HG03457 (cell line): Measurements from ENCODE around the gene ZNF618.

Experiments used
- ATAC-seq: cut with Tn5 transposase; IDR thresholded peaks from one replicate; pipeline ENCODE4 v1.9.1; 2021; ENCODE audit warnings: moderate number of reproducible peaks; ENCODE audit not compliant: unreplicated experiment

The ZNF618 gene

DNA sequence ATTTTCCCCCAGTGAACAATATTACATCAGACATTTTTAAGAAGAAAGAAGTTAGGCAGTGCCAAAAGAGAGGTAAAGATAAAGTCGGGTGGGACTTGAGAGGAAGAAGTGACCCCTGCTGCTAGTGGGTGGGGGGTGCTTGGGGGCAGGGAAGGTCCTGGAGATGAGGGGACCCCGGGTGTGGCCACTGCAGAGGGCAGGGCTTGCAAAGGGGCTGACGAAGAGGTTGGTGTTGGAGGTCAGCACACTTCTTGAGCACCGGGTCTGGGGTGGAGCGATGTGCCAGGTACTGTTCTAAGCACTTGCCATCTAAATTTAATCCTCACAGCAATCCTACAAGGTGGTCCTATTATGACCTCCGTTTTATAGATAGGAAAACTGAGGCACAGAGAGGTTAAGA lies 140.0 kb downstream of the ZNF618 start:
- no peak for ATAC-seq

DNA sequence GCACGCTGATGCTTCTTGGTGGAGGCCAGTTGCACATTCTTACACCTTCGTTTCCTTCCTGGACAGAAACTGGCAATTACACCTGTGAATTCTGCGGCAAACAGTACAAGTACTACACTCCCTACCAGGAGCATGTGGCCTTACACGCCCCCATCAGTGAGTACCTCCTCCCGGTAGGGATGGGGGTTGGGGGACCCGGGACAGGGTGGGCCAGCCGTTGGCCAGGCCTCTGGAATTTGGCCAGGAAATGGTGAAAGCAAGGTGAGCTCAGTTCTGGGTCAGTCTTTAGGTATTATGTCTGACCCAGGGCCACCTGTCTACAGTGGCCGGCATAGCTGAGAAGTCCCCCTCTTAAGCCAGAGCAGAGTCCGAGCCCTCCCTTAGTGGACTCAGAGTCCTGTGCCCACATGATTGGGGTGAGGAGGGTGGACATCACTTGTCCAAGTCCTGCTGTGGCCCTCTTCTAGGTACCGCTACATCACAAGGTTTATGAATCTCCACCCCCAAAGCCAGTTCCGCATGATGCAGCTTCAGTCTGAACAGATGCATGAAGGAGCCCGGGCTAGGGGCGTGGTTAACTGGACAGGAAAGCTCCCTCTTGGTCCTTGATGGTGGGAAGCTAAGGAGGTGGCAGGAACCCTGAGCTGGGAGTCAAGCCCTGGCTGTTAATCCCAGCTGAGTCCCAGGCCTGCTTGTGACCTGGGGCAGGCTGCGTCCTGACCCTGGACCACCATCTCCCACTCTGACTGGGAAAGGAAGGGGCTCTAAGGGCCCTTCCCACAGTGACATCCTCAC lies 140.7 kb downstream of the ZNF618 start:
- ATAC-seq, result no peak

DNA sequence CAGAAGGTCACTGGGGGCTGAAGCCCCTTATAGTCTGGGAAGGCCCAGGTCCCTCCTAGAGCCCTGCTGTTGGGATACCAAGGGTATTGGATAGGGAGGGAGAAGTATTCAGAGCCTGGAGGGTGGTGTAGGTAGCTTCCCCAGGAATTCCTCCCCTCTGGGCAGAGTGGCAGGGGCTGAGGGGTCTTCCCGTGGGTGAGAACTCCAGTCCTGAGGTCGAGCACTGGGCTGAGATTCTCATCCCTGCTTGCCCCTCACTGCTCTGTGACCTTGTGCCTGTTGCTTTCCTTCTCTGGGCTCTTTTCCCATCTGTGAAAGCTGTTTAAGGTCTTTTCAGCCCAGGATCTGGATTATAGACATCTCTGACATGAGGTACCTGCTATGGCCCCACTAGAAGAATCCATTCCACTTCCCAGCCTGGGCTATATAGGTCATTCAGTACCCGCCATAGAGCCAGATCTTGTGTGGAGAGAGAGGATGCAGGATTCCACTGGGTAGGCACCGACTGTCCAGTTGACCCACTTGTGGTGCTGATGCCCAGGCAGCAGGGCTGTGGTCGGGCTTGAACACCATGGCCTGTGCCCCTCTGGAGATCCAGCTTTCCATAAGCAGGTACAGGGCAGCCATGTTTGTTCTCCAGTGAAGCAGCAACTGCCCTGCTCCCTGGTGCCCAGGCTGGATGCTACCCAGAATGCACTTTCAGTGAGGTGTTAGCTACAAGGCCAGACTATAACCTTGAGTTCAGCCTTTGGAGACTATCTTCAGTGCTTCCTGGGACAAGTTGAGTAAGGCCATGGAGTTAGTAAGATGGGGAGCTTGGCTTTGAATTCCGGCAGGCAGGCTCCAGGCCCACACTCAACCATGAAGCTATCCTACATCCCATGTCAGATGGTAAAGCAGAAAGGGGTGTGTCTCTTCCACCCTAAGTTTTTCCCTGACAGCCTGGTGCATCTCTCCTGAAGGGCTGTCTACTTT lies 141.9 kb downstream of the ZNF618 start:
- ATAC-seq, result no peak

DNA sequence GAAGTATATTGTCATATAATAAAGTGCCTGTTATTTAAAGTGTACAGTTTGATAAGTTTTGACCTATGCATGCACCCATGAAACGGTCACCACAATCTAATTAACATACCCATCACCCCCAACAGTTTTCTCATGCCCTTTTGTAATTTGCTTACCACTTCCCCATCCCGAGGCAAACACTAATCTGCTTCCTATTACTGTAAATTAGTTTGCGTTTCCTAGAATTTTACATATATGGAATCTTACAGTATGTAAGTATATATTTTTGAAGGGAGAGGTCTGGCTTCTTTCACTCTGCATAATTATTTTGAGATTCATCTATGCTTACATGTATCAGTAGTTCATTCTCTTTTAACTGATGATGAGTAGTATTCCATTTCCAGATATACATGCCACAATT lies 145.5 kb downstream of the ZNF618 start:
- no peak for ATAC-seq

DNA sequence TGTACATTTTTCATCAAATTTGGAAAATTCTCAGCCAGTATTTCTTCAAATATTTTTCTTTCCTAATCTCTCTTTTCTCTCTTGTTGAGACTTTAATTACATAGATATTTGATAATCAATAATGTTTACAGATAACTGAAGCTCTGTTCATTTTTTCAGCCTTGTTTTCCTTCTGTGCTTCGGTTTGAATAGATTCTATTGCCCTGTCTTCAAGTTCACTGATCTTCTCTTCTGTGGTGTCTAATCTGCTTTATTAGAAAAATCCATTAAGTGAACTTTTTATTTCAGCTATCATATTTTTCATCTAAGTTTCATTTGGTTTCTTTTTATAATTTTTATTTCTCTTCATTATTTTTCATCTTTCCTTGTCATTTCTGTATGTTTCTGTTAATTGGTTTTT lies 147.9 kb downstream of the ZNF618 start:
- ATAC-seq, result no peak

DNA sequence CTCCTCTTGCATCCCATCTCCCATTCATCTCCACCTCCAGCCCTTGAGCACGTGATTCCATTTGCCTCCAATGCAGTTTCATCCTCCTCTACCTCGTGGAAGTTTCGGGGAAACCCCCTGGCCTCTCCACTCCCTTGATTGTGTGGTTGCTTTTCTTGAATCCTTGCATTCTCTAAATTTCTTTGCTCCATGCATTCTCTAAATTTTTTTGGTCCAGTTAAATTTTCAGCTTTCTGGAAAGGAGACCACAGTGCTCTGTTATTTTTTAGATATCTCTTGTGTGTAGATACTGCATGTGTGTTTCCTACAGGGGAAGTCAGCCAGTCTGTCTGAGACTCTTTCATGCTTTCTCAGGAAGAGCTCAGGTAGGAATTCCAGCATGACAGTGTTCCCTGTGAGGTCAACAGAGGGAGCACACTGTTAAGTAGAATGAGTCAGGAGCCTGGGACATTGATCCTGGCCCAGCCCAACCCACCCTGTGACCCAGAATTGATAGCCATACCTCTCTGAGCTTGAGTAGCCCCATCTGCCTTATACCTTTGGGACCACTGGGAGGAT lies 149.2 kb downstream of the ZNF618 start:
- ATAC-seq, result no peak

DNA sequence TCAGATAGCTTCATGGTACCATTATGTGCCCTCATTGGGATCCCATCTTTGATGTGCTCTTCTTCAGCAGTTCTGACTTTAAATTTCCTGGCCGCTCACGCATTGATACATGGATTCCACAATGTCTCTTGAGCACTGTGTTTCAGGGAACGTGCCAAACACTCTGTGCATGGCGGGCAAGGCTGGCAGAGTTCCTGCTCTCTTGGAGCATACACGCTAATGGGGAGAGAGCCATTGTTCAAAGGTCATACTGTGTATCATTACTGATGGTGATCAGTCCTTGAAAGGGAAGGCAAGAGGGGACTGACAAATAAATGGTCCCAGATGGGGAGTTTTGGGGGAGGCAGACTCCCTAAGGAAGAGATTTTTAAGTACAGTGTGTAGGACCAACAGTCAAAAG lies 149.7 kb downstream of the ZNF618 start:
- ATAC-seq, result no peak

DNA sequence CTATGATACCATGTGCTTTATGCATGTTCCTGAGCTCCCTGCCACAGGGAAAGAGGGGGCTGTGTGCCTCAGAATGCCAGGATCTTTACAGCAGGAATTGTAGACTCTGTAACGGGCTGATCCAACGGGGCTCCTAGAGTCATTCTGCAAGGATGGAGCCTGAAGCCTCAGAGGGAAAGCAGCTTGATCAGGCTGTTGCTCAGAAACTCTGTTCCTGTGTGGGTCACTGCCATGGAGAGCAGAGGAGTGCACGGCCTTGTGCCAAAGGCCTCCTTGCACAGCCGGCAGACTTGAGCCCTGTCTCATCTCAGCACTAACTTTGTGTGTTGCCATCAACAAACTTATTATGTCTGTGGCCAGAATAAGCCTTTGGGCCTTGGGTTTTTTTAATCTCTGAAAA lies 150.2 kb downstream of the ZNF618 start:
- no peak for ATAC-seq

DNA sequence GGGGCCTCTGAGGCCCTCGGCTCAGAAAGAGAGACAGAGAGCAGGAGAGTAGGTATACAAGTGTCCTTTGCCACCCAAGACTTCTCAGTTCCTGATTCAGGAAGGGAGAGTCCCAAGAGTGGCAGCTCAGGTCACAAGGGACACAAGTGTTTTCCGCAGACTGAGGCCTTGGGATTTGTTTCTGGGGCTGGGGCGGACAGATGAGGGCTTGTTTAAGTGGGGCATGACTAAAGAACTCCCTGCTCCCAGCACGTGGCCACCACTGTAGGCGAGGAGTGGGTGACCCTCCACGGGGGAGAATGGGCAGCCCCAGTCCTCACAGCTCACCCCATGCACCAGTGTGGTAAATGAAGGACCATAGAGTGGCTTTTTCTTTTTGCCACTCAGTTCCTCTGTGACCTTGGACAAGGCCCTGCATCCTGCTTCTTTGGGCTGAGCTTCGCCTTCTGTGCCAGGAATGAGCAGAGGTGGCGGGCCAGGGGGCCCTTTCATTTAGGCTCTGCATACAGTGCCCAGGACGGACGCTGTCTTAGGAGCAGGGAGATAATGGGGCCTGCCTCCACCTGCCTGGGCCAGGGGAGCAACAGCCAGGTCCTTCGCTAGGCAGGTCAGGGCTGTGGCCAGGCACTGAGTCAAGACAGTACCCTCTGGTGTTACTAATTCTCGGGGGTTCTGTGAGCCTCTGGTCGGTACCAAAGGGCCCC lies 151.2 kb downstream of the ZNF618 start:
- no peak for ATAC-seq

DNA sequence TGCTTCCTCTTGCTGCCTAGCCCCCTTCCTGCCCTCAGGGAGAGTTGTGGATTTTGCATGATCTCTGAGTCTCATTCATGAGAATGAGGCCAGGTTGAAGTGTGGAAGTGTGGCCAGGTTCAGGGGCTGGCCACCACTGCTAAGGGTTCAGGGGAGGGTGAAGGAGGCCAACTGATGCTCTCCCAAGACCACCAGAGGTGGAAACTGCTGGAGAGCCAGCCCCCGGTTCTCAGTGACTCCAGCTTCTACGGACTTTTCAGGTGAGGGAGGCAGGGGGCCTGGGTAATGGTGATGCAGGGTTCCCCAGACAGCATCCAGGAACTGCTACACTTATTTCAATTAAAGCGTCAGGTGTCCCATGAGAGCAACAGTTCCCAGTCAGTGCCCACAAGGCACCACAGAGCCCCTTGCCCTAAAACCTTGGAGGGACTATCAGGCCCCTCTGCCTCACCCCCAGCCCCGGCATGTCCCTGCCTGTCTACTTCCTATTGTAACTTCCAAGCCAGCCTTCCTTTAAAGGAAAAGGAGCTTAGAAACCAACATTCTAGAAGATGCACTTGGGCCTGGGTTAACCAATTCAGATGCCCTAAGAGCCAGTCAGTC lies 151.9 kb downstream of the ZNF618 start:
- ATAC-seq, result no peak

DNA sequence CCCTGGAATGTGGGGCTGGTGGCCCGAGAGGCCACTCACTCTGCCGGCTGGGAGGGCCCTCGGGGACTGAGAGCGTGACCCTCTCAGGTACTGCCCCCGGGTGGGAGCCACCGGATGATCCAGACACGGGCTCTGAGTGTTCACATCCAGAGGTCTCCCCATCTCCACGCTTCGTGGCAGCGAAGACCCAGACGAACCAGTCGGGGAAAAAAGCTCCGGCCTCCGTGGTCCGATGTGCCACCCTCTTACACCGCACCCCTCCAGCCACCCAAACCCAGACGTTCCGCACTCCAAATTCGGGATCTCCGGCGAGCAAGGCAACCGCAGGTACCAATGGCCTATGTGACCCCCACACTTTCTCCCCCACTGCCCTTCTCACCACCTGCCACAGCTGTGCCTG lies 152.5 kb downstream of the ZNF618 start:
- ATAC-seq, result no peak

DNA sequence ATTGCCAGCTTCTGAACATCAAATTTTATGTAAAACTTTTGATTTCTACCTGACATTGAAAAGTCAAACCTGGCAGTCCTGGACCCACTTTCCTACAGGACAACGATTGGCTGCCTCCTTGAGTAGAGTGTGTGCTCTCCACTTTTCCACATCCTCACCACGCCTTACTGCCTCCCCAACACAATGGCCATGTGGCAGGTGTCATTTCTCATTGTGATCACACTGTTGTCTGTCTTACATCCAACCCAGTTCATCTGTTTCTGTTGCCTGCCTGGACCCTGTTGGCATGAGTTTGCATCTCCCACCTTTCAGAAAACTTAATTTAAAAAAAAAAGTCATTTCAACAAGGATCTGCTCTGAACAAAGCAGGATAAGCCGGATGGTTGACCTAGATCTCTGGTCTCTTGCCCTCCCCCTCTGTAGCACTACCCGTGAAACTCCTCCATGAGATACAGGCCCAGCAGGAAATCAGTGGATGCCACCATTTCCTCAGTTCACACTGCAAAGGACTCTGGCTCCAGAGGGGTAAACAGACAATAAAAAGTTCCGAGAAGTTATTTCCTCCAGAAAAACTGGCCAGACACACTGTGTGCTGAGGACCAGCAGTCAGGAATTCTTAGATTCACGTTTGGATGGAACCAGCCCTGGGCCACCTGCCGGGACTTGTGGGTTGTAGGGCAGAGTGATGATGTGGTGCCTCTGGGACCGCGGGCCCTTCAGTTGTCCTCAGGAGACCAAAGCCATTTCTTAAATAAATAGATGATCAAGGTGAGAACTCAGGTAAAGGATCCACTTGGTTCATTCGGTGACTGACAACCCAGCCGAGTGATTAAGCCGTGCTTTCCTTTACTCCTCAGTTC lies 153.4 kb downstream of the ZNF618 start:
- no peak for ATAC-seq

DNA sequence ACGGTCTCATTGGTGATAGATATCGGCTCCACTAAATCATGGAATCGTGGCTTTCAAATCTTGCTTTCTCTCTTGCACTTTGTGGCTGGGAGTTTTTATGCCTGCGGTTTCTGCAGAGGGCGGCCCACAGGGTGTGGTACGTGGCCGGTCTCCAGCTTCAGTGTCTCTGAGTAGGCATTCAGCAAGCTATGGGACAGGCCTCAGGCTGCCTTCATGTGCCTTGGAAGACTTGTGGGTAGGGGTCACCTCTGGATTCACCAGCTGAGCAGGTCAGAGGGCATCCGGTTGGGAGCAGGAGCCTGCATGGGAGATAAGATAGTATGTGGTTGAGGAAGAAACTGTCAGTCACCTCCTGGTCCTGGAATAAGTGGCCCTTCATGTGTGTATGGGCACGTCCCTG lies 154.3 kb downstream of the ZNF618 start:
- ATAC-seq, result no peak

DNA sequence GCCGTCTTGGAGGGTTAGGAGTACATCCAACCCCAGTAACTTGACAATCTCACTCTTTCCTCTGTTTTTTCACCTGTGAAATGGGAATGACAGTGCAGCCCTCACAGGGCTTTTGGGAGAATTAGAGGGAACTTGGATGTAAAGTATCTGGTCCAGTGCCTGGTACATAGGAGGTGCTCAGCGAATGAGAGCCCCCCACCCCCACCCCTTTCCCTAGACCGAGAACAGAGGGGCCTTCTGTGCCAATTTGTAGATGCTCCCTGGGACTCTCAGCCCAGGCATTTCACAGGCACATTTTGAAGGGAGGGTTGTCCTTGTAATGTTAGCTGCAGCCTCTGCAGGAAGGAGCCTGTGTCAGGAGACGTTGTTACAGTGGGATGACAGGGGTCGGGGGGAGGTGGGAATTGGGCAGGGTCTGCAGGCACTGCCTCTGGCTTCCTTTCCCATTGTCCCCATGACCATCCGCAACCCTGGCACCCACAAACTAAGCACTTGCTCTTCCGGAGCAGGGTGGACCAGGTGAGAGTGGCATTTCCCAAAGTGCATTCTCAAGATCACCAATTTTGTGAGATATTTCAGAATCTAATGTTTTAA lies 155.0 kb downstream of the ZNF618 start:
- no peak for ATAC-seq

DNA sequence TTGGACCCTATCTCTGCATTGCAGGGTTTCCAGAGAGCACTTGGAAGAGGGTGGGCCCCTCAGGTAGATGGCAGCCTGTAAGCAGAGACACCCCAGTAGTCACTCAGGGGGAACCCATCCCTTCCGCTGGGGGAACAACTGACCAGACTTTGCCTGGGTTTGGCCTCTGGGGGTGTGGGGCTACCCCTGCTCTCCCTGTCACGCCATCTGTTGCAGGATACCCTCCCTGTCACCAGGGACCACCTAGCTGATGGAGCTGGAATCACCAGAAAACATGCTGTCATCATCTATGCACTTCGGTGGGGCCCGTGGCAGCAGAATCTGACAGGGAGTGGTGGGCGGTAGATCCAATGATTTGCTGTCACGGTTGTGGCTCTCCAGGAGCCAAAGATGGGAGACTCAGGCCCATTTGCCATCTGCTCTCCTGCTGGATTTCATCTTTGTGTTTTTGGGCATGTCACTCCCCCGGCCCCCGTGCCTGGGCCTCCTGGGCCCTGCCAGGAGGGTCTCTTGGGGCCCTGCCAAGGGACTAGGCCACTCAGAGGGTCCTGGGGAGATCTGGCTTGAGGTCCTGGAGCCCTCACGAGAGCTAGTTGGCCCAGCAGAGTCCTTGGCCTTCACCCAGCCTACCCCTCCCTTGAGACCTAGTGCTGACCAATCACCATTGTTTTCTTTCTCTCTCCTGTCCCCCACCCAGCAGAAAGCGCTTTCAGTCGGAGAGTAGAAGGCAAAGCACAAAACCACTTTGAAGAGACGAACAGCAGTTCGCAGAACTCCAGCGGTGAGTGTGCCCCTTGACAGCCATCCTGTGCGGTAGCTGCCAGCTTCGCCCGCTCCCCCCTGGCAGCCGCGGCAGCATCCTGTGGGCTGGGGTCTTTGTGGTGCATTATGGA lies 156.1 kb downstream of the ZNF618 start:
- no peak for ATAC-seq

DNA sequence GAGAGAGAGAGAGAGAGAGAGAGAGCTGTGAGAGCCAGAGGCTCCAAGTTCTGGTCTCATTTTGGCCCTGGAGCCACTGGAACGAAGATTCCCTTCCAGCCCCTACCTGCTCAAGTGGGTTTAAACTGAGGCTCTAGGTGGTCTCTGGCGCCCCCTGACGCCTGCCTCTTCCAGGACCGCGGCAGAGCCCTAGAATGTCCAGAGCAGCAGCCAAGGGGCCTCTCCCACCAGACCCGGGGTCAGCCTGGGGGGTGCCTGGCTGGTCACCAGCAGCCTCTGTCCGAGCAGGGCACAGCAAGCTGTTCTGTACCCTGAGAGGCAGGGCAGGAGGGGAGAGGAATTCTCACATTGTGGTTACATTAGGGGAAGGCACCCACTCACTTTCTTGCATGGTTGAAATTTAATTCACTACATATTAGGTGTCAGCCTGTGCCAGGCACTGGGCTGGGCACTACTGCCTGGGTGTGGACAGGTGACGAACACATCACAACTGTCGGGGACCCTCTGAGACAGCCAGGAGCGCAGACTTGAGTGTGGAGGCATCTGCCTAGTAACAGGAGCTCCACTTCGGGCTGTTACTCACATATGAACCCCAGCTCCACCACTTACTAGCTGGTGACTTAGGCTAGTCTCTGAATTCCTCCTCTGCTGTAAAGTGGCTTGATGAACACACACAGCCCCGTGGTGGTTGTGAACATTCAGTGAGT lies 157.4 kb downstream of the ZNF618 start:
- no peak for ATAC-seq

DNA sequence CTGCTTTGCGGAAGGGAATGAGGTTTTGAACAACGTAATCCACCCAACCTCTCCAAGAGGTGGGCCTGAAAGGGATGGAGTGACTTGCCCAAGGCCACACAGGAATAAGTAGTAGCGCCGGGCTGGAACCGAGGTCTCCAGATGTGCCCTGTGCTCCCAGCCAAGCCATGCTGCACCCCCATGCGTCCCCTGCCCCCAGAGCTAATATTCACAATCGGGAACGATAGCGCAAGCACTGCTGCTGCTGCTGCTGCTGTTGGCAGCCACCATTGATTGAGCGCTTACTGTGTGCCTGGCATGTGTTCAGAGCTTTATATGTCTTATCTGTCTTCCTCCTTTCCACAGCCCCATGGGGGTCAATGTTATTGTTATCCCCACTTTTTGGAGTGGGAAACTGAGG lies 158.1 kb downstream of the ZNF618 start:
- ATAC-seq, result no peak

DNA sequence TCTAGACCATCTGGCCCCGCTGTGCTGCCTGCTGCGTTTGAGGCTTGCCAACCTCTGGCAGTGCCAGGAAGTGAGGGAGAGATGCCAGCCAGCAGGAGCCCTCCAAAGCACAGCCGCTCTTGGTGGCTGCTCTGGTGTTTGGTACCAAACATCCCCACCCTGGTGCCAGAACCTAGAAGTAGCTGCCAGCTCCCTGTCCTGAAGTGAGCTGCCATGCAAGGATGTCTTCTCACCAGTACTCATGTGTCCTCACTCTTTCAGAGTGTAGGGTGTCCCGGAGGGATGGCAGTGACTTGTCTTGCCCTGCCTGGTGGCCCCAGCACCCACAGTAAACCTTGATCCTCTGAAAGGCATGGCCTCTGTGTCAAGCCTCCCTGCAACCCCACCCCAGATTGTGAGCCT lies 158.6 kb downstream of the ZNF618 start:
- ATAC-seq, result no peak
